Fibroblast of lung (primary cell): ENCODE results near the gene PAPLN.

Experiments
- CTCF ChIP-seq, 2 donors: IDR thresholded peaks in 1 of 2; conservative IDR thresholded peaks in 1 of 2; 1 replicate in 1 of 2; 2 replicates in 1 of 2; pipeline ENCODE4 v1.5.1; 2011 to 2012; ENCODE audit warnings: low read length in 2 of 2, control low read depth in 1 of 2, inconsistent platforms in 1 of 2, low read depth in 1 of 2, mild to moderate bottlenecking in 1 of 2
- EZH2 ChIP-seq: IDR thresholded peaks from 2 replicates; pipeline ENCODE4 v1.5.1; 2012; ENCODE audit warnings: low read length, control low read depth, mild to moderate bottlenecking; ENCODE audit errors: missing control alignments

- TF ChIP-seq CTCF (conservative IDR thresholded peaks at IDR 0.05 in 1 of 2, IDR thresholded peaks at IDR 0.05 in 1 of 2; ENCODE audit: low read depth in 1 of 2, low read length in 2 of 2) (peak; percentile 10 to 24), EZH2 (no peak)
Observed at GRCh38 chr14:73231981-73232851, 5.1 kb upstream of the PAPLN start.
